Gastrocnemius medialis (tissue), 4 donors: Measurements from ENCODE around the gene DSCAML1. TPM values are rescaled to one million over a fixed set of nuclear protein-coding genes. Genes with fewer than 3 reads are reported as not detected.

Experiments
- ATAC-seq, 2 donors: fragments of 150-250 bp; one replicate each; pipeline ENCODE4 v1.9.1; 2016
- DNase-seq, 2 donors: peaks; one replicate each; pipeline ENCODE4 v3.0.0-alpha.2; 2019
- H3K27ac ChIP-seq, 4 donors: fragments of 200-600 bp; sonication (generic); 1 replicate in 1 of 4; 2 replicates in 3 of 4; pipeline ENCODE4 v1.5.1; 2016 to 2018; ENCODE audit warnings: mild to moderate bottlenecking in 2 of 4, moderate library complexity in 1 of 4
- H3K27me3 ChIP-seq, 3 donors: fragments of 200-600 bp; sonication (generic) in 2 of 3; 1 replicate in 1 of 3; 2 replicates in 2 of 3; pipeline versions ENCODE4 v1.5.1 to v1.6.0; 2016 to 2019; ENCODE audit warnings: mild to moderate bottlenecking in 1 of 3, moderate library complexity in 1 of 3
- H3K36me3 ChIP-seq, 2 donors: fragments of 200-600 bp; sonication (generic) in 1 of 2; one replicate each; pipeline ENCODE4 v1.5.1; 2017 to 2018
- H3K4me1 ChIP-seq, 2 donors: fragments of 200-600 bp; sonication (generic) in 1 of 2; one replicate each; pipeline ENCODE4 v1.5.1; 2016 to 2017; ENCODE audit warnings: mild to moderate bottlenecking in 2 of 2
- H3K4me3 ChIP-seq, 4 donors: fragments of 200-600 bp; sonication (generic) in 3 of 4; 1 replicate in 1 of 4; 2 replicates in 3 of 4; pipeline ENCODE4 v1.5.1; 2016 to 2019; ENCODE audit warnings: mild to moderate bottlenecking in 2 of 4
- H3K9me3 ChIP-seq, 3 donors: fragments of 200-600 bp; sonication (generic) in 2 of 3; 1 replicate in 1 of 3; 2 replicates in 2 of 3; pipeline ENCODE4 v1.5.1; 2016 to 2019
- POLR2A ChIP-seq, 2 donors: fragments of 450-650 bp; IDR thresholded peaks; one replicate each; pipeline ENCODE4 v1.6.1; 2017; ENCODE audit warnings: antibody characterized with exemption in 2 of 2, mild to moderate bottlenecking in 2 of 2, moderate library complexity in 2 of 2
- in situ Hi-C, 4 donors: fragments of 200-750 bp; cut with MboI; loops; one replicate each; pipeline versions ENCODE4 v1.15.0 to v1.8.0; 2017; ENCODE audit warnings: low sequenced_read_pairs in 4 of 4
- intact Hi-C: fragments of 100-400 bp; cut with DNase I; formaldehyde crosslinking; loops from one replicate; pipeline ENCODE4 v1.15.1; 2023; ENCODE audit warnings: low total_unique reads
- total RNA-seq, 4 donors: library from RNA; depleted of rRNA; stranded (reverse); fragments of >200 nt; gene quantifications; one replicate each; pipeline versions ENCODE4 v1.1.0 to v1.2.3, GENCODE V29; 2016
- TF ChIP-seq, protein P1 (sequence below), 5 experiments: fragments of 450-650 bp in 3 of 5; fragments of 200-600 bp in 2 of 5; sonication (generic) in 2 of 5; IDR thresholded peaks in 4 of 5; conservative IDR thresholded peaks in 1 of 5; 1 replicate in 4 of 5; 2 replicates in 1 of 5; pipeline ENCODE4 v1.5.1; 2016 to 2019; ENCODE audit warnings: antibody characterized with exemption in 5 of 5, mild to moderate bottlenecking in 3 of 5, moderate library complexity in 3 of 5

Gene DSCAML1
- total RNA-seq, 4 donors from 2014 or later, result 0.05 to 0.15 (median 0.07) TPM

DNA sequence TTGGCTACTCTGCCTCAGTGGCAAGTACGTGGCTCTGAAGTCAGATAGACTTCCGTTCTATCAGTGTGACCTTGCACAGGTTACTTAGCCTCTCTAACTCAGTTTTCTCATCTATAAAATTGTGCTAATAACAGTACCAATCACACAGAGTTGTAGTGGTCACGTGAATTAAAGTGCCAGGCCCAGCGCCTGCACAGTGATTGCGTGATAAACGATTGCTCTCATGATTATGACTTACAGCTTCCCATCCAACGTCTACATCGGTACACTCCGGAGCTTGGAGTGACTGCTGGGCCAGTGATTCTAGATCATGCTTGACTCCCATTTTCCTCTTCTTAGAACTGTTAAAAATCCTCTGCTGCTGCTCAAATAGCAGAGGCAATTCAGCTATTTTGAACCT lies 247.6 kb downstream of the DSCAML1 start:
- in situ Hi-C loops (no loop called here), intact Hi-C loops (no loop called here)
- DNase-seq (no peak), ATAC-seq (no peak)
- no peaks in the 10 kb centered on the region for H3K4me1 ChIP-seq
- no peak overlapping the region for H3K4me3 ChIP-seq
- TF ChIP-seq POLR2A (IDR thresholded peaks at IDR 0.05), result no peak
- TF ChIP-seq, protein P1, sequence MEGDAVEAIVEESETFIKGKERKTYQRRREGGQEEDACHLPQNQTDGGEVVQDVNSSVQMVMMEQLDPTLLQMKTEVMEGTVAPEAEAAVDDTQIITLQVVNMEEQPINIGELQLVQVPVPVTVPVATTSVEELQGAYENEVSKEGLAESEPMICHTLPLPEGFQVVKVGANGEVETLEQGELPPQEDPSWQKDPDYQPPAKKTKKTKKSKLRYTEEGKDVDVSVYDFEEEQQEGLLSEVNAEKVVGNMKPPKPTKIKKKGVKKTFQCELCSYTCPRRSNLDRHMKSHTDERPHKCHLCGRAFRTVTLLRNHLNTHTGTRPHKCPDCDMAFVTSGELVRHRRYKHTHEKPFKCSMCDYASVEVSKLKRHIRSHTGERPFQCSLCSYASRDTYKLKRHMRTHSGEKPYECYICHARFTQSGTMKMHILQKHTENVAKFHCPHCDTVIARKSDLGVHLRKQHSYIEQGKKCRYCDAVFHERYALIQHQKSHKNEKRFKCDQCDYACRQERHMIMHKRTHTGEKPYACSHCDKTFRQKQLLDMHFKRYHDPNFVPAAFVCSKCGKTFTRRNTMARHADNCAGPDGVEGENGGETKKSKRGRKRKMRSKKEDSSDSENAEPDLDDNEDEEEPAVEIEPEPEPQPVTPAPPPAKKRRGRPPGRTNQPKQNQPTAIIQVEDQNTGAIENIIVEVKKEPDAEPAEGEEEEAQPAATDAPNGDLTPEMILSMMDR (IDR thresholded peaks at IDR 0.05 in 4 of 5, conservative IDR thresholded peaks at IDR 0.05 in 1 of 5), result no peak
- H3K27ac ChIP-seq, result no peak overlapping the region
- no peaks in the 10 kb centered on the region for H3K36me3 ChIP-seq
- H3K9me3 ChIP-seq, result no peaks in the 10 kb centered on the region
- peaks cover 0 to 6% (median 0%) of the 10 kb centered on the region in 3 donors for H3K27me3 ChIP-seq

DNA sequence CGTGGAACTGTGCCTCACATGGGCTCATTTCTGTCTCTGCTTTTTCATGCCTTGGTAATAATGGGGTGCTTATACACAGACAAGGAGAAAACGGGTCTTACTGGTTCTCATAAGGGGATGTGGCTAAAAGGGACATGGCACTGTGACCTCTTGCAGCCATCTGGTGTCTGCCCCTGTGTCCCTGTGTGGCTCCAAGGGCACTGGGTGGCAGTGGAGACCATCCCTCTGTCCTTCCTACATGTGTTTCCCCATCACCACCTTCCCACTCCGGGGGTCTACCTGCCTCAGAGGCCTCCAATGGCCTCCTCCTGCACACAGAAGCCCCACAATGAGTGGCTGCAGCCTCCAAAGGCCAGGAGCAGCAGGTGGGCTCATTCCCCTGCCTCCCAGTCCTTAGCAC lies 248.1 kb downstream of the DSCAML1 start:
- intact Hi-C loops, result no loop called here
- in situ Hi-C loops, result no loop called here
- H3K4me1 ChIP-seq, result no peaks in the 10 kb centered on the region
- no peak overlapping the region for H3K4me3 ChIP-seq
- peaks cover 0 to 6% (median 0%) of the 10 kb centered on the region in 3 donors for H3K27me3 ChIP-seq
- TF ChIP-seq, protein P1 (IDR thresholded peaks at IDR 0.05 in 4 of 5, conservative IDR thresholded peaks at IDR 0.05 in 1 of 5), result no peak
- TF ChIP-seq POLR2A (IDR thresholded peaks at IDR 0.05), result no peak
- no peaks in the 10 kb centered on the region for H3K9me3 ChIP-seq
- DNase-seq (no peak), ATAC-seq (no peak)
- H3K36me3 ChIP-seq, result no peaks in the 10 kb centered on the region
- H3K27ac ChIP-seq, result no peak overlapping the region

DNA sequence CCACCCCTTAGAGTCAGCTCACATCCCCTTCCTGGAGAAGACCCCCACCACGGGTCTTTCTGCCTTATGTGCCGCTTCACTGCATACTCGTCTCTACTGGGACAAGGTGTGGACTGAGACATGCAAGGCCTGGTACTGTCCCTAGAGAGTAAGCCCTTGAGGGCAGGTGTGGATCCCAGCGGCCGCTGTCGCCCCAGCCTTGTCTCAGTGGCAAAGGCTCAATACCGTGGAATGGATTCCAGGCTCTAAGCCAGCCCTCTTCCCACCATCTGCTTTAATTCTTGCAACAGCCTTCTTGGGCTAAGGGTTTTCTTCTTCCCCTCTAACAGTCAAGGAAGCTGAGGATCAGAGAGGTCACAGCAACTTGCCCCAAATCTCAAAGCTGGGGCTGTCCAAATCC lies 249.1 kb downstream of the DSCAML1 start:
- no peak overlapping the region for H3K27ac ChIP-seq
- no peaks in the 10 kb centered on the region for H3K36me3 ChIP-seq
- H3K4me3 ChIP-seq, result no peak overlapping the region
- DNase-seq (no peak), ATAC-seq (no peak)
- intact Hi-C loops (no loop called here), in situ Hi-C loops (no loop called here)
- TF ChIP-seq, protein P1 (IDR thresholded peaks at IDR 0.05 in 4 of 5, conservative IDR thresholded peaks at IDR 0.05 in 1 of 5), result no peak
- TF ChIP-seq POLR2A (IDR thresholded peaks at IDR 0.05), result no peak
- H3K4me1 ChIP-seq, result no peaks in the 10 kb centered on the region
- peaks cover 0 to 6% (median 0%) of the 10 kb centered on the region in 3 donors for H3K27me3 ChIP-seq
- no peaks in the 10 kb centered on the region for H3K9me3 ChIP-seq

DNA sequence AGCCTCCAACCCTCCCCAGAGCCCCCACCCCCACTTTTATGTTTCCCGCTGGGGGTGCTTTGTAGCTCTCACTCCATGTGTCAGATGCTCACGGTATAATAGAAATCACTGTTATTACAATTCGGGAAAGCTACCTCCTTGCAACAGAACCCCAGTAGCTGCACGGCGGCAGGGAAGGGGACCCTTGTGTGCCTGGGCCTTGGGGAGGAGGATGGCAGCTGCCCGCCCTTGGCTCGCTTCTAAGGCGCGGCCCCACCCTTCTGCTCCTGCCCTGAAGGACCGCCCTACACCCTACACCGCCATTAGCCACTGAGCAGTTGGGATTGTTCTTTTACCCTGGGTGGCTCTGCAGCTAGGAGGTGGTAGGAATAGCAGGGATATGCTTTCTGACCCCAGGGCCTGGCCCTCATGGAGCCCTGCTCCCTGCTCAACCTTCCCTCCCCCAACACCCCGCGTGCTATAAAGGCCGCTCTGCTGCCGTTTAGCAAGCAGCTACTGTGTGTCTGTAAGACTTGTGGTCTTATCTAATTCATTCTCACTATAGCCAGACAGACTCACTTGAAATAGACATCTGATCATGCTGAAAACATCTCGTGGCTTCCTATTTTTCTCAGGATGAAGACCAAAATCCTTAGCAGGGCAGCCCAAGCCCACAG lies 249.7 kb downstream of the DSCAML1 start:
- ATAC-seq (no peak), DNase-seq (no peak)
- intact Hi-C loops (no loop called here), in situ Hi-C loops (no loop called here)
- TF ChIP-seq, protein P1 (IDR thresholded peaks at IDR 0.05 in 4 of 5, conservative IDR thresholded peaks at IDR 0.05 in 1 of 5), result no peak
- no peak for TF ChIP-seq POLR2A (IDR thresholded peaks at IDR 0.05)
- Histone ChIP-seq H3K27me3 (peaks cover 0 to 6% (median 0%) of the 10 kb centered on the region in 3 donors), H3K4me3 (no peak overlapping the region), H3K9me3 (no peaks in the 10 kb centered on the region), H3K27ac (no peak overlapping the region), H3K4me1 (no peaks in the 10 kb centered on the region), H3K36me3 (no peaks in the 10 kb centered on the region)
